NCI-H748 (cell line): Measurements from ENCODE around the gene OSGIN1.

Experiments
- DNase-seq: peaks from one replicate; lab custom pipeline; 2025; ENCODE audit not compliant: unreplicated experiment; lab: John Stamatoyannopoulos, UW

Gene OSGIN1, protein sequence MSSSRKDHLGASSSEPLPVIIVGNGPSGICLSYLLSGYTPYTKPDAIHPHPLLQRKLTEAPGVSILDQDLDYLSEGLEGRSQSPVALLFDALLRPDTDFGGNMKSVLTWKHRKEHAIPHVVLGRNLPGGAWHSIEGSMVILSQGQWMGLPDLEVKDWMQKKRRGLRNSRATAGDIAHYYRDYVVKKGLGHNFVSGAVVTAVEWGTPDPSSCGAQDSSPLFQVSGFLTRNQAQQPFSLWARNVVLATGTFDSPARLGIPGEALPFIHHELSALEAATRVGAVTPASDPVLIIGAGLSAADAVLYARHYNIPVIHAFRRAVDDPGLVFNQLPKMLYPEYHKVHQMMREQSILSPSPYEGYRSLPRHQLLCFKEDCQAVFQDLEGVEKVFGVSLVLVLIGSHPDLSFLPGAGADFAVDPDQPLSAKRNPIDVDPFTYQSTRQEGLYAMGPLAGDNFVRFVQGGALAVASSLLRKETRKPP

DNA sequence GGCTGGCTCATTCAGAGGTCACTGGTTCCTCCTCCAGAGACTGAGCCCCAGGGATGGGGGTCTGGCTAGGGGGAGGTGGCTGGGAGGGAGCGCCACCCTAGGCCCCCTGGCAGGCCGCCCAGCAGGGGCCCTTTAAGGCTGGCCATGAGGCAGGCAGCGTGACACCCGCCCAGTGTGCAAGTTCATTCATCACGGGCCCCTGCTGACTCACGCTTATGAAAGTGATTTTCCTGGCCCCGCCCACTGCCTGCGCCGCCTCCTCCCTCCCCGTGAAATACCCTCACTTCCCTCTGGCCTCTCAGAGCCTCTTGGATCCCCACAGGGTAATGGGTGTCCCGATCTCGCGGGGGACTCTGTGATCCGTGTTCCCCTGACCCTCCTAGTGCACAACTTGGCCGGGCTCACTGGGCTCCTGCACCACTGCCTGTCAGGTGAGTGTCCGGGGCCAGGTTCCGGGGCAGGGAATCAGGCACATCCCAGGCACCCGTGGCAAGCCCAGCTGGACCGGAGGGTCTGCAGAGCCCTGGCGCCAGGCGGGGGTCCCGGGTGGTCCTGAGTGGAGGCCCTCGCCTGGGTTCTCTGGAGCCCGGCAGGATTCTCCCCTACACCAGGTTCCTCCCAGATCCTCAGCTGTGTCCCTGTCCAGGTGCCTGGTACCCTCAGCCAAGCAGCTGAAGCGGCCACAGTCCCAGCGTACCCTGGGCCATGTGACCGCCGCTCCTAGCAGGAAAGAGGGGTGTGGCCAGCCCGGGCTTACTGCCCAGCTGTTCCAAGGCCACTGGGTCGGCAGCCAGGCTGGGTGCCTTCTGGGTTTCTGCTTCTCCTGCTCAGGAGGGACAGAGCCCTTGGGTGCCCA lies at the start of gene OSGIN1:
OSGIN1 (plus strand) TSS at position 301 of the 856 bp plus-strand sequence. CDS start 4,432 bp downstream, outside the sequence.
- DNase-seq = peak; percentile 78

GRCh38 chr16:83903751-83904150 lies 49.3 kb upstream of the OSGIN1 start:
- DNase-seq = no peak

DNA sequence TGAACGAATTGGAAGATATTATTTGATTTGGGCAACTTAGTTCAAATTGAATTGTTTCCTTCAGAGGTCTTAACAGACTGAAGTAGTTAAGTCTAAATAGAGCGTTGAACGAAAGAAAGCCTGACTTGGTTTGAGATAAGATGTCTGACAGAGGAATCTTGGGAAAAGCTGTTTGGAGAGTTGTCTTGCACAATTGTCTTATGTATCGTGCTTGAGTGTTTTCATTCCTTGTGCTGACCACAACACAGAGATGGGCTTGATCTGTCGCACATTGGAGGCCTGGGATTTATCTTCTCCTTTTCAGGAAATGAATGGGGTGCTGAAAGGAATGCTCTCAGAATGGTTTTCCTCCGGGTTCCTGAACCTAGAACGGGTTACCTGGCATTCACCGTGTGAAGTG lies 46.4 kb upstream of the OSGIN1 start:
- DNase-seq = no peak

GRCh38 chr16:83907111-83907510 lies 45.9 kb upstream of the OSGIN1 start:
- DNase-seq = no peak

- no peak for DNase-seq
Observed at GRCh38 chr16:83907631-83908250, 45.3 kb upstream of the OSGIN1 start.

GRCh38 chr16:83908798-83909197 lies 44.2 kb upstream of the OSGIN1 start:
- DNase-seq = no peak

DNA sequence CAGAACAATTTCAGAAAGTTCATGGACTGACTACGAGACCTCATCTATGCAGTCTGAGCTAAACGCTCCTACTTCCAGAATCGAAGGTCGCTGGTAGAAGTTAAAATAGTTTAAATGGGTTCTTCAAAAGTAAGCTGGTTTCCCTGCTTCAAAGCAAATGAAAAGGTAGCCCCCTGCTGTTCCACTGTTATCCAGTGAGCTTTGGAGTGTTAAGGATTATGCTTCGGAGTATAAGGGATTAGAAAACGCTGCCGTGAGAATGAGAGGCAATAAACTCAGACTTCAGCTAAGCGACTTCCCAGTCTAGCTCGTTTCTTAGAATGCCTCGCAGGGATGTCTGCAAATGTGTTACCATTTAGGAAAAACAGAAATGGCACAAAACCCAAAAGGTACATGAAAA lies 41.8 kb upstream of the OSGIN1 start:
- no peak for DNase-seq

GRCh38 chr16:83912519-83913244 lies 40.4 kb upstream of the OSGIN1 start:
- no peak for DNase-seq

DNA sequence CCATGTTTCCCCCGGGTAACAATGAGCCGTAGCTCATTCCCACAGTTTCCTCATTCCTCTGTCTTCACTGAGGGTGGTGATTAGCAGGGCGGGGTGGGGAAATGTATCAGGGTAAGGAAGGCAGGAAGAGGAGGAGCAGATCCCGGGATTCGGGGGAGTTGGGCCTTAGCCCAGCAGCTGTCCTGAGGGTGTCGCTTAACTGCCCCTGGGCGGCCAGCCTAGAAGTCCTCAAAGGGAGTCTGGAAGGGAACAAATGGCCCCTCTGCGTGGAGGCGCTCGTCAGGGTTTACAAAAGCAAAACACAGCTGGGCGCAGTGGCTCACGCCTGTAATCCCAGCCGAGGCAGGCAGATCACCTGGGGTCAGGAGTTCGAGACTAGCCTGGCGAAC lies 39.8 kb upstream of the OSGIN1 start:
- no peak for DNase-seq

DNA sequence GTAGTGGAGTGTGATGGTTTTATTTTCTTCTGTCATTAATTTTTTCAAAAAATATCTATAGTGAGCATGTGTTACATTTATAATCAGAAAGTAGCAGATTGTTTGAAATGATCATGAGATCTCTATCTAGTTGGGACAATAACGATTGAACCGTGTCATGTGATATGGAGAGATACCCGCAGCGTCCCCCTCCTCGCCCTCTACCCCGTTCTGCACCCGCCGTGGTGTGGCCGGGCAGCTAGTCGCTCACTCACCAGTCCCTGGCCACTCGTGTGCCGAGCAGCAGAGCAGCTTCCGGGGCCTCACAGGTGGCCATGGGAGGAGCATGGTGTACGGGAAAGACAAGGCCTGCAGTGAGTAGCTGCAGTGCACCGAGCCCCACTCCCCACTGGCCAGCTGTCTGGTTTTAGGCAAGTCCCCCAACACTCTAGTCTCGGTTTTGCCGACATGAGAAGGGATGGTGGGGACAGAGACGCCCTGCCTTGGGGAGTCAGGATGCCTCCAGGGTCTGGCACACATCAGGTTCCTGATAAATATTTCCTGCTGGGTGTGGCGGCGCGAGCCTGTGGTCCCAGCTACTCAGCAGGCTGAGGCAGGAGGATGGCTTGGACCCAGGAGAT lies 38.8 kb upstream of the OSGIN1 start:
- DNase-seq = no peak

DNA sequence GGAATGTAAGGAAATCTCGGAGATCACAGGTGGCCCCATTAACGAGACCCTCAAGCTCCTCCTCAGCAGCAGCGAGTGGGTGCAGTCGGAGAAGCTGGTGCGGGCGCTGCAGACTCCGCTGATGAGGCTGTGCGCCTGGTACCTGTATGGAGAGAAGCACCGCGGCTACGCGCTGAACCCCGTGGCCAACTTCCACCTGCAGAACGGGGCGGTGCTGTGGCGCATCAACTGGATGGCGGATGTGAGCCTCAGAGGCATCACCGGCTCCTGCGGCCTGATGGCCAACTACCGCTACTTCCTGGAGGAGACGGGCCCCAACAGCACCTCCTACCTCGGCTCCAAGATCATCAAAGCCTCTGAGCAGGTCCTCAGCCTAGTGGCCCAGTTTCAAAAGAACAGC lies 38.0 kb upstream of the OSGIN1 start:
- DNase-seq = no peak

GRCh38 chr16:83915491-83915890 lies 37.5 kb upstream of the OSGIN1 start:
- no peak for DNase-seq

DNA sequence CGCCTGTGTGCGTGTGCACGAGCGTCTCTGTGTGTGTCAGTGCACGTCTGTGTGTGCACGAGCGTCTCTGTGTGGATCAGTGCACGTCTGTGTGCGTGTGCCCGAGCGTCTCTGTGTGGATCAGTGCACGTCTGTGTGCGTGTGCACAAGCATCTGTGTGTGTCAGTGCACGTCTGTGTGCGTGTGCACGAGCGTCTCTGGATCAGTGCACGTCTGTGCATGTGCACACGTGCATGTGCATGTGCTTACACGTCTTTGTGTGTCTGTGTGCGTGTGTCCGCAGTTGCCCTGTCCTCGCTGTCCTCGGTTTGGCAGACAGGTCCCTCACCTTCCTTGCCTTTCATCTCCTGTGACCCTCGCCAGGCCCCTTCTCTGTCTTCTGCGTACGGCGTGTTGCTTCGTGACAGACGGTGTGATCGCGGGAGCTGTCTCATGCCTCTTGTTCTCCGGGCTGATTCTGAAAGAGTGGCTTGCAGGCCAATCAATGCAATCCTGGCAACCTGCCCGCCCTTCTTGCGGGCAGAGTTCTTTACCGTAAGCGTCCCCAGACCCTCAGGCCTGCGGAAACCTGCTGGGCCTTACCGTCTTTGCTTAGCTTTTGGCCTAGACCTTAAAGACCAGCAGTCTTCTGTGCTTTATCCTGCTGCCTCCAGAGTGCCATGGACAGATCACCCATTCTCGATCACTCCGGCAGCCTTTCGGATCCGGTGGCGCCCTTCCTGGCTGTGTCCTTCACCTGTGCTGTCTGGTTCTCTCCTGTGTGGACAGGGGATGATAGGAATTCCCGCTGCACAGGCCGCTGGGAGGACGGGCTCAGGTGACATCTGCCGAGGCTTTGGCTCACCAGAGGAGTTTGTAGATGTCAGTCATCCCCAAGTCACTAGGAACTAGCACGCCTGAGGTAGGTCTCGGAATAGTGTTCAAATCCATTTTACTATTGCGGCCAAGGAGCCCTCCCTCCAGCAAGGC lies 35.6 kb upstream of the OSGIN1 start:
- no peak for DNase-seq

DNA sequence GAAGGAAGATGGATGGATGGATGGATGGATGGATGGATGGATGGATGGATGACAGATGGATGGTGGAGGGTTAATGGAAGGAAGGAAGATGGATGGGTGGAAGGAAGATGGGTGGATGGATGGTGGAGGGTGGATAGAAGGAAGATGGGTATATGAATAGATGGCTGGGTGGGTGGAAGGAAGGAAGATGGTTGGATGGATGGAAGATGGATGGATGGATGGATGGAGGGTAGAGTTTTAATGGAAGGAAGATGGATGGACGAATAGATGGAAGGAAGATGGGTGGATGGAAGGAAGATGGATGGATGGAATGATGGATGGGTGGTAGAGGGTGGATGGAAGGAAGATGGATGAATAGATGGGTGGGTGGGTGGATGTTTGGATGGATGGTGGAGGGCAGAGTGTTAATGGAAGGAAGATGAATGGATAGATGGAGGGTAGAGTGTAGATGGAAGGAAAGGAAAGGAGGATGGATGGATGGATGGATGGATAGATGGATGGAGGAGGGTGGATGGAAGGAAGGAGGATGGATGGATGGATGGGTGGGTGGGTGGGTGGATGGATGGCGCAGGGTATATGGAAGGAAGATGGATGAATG lies 32.0 kb upstream of the OSGIN1 start:
- DNase-seq = no peak

DNA sequence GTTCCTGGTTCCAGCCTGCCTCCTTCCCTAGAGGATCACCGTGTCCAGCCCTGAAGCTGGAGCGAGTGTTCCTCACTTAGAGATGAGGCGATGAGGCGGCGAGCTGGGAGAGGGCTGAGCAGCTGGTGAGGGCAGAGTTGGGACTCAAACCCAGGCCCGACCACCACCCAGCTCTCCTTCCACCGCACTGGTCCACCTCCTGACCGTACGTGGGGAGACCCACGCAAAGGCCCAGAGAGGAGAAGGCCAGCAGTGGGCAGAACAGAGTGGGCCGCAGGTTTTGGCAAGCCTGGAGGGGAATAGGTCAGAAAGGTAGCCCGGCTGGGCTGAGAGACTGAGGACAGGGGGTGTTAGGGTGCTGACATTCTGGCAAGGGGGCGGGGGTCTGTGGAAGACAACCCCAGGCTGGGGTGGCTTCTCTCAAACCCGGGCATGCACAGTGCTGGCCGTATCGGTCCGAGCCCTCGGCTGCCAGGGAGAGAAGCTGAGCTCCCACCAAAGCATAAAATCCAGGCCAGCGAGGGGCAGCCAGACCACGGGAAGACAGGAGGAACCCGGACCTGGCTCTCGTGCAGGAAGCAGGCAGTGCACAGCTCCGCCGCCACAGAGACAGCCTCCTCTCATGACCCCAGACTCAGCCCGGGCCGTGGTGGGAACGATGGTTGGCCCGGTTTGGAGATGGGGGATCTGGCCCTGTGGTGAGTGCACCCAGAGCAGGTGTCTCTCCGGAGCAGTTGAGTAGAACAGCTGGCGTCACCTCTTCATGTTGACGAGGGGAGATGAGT lies 29.3 kb upstream of the OSGIN1 start:
- no peak for DNase-seq

DNA sequence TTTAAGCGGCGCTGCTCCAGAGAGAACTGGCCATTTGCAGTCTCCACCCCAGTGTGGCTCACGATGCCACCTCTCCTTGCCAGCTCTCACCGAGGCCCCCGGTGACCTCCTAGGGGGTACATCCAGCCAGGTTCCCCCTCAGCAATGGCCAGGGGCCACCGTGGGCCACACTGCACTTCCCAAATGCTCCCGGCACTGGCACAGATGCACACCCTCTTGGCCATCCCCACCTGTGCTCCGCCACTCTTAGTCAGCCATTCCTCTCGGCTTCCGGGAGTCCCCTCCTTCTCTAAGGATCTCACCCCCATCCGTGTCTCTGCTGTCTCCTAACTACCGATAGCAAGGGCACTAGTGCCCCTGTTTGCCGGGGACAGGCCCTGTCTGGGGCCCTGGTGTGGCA lies 28.4 kb upstream of the OSGIN1 start:
- no peak for DNase-seq

- DNase-seq = no peak
Observed at GRCh38 chr16:83925095-83925905, 27.7 kb upstream of the OSGIN1 start.
